IPS DF 6.9 (cell line): ENCODE data around the gene HMBS.
A peak's percentile ranks its signal among the peaks of the same experiment; 100 is the strongest.
"Not testable (repeated sequence)": the region's sequence is repeated elsewhere in the genome, so short reads cannot be mapped to it uniquely, and the experiment has no call there.

Experiments used
- DNase-seq: peaks from one replicate; pipeline ENCODE4 v3.0.0-alpha.2; 2013; ENCODE audit warnings: low read depth, low spot score
- H3K27ac ChIP-seq: one replicate; pipeline ENCODE4 v1.5.1; 2013; ENCODE audit warnings: low read length, control low read depth
- H3K27me3 ChIP-seq: 2 replicates; pipeline ENCODE4 v1.6.1; 2013; ENCODE audit warnings: mild to moderate bottlenecking, low read length; ENCODE audit not compliant: control insufficient read depth, insufficient read depth
- H3K36me3 ChIP-seq: 2 replicates; pipeline ENCODE4 v1.6.1; 2013; ENCODE audit warnings: low read length; ENCODE audit not compliant: control insufficient read depth, insufficient read depth
- H3K4me1 ChIP-seq: 2 replicates; pipeline ENCODE4 v1.6.1; 2013; ENCODE audit warnings: low read length; ENCODE audit not compliant: control insufficient read depth, insufficient read depth
- H3K4me3 ChIP-seq: 2 replicates; pipeline ENCODE4 v1.5.1; 2013; ENCODE audit warnings: mild to moderate bottlenecking, low read length
- H3K9me3 ChIP-seq: 2 replicates; pipeline ENCODE4 v1.6.1; 2013; ENCODE audit warnings: low read length, inconsistent platforms; ENCODE audit not compliant: control insufficient read depth, insufficient read depth
- WGBS: extraction: QIAGEN DNeasy Blood & Tissue Kit; methylation state at CpG from one replicate; pipeline ENCODE4 v1.1.7; 2013; ENCODE audit warnings: mixed read lengths, missing lambda C conversion rate; ENCODE audit not compliant: insufficient read length, insufficient coverage; 5-methylcytosine and 5-hydroxymethylcytosine counted together

Gene HMBS

DNA sequence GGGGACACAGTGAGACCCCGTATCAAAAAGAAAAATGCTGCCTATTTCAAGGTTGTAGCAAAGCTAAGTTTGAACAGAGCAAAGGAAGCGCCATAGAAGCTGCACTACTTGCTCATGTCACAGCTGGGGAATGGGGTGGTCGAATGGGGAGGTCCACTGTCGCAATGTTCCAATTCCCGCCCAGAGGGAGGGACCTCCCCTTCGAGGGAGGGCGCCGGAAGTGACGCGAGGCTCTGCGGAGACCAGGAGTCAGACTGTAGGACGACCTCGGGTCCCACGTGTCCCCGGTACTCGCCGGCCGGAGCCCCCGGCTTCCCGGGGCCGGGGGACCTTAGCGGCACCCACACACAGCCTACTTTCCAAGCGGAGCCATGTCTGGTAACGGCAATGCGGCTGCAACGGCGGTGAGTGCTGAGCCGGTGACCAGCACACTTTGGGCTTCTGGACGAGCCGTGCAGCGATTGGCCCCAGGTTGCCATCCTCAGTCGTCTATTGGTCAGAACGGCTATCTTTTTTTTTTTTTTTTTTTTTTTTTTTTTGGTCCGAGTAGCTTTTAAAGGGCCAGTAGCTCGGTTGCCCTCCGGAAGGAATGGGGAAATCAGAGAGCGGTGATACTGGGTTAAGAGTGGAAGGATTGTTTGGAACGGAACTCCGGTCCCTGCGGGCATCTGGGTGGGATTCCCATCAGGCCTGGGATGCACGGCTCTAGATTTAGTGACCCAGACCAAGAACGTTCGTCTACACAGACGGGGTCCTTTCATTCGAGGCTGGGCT is at the start of gene HMBS:
Gene HMBS (plus strand): TSS at position 219 of the 774 bp plus-strand sequence. CDS start 153 bp downstream, at position 372.
- Histone ChIP-seq H3K9me3 (no peaks in the 10 kb centered on the region), H3K4me1 (no peaks in the 10 kb centered on the region), H3K27me3 (no peaks in the 10 kb centered on the region), H3K4me3 (peak within 1 kb of the TSS; percentile 90), H3K27ac (no peak within 1 kb of the TSS), H3K36me3 (peaks cover 12% of the 10 kb centered on the region; the same call in 1 of the 2 replicates)
- peak; percentile 91 for DNase-seq
- no CpG with 5 or more reads among the region's 45 CpGs for WGBS

DNA sequence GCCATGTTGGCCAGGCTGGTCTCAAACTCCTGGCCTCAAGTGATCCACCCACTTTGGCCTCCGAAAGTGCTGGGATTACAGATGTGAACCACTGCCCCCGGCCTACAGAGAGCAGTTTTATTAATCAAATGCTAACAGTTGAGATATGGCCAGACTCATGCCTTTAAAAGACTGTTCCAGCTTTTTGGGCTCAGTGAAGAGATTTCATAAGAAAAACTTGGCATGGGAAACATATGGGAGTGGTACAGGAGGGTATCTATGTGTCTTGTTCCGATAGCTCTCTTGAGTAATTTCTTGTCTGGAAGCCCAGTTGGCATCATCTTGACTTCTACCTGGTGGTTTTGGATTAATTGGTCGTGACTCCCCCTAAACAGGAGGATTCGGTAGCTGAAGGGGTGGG is 45.8 kb upstream of the HMBS start:
- no CpG with 5 or more reads among the region's 5 CpGs for WGBS
- Histone ChIP-seq H3K36me3 (no peaks in the 10 kb centered on the region), H3K4me1 (no peaks in the 10 kb centered on the region), H3K4me3 (no peak overlapping the region), H3K27me3 (no peaks in the 10 kb centered on the region), H3K27ac (no peak overlapping the region), H3K9me3 (no peaks in the 10 kb centered on the region)
- no peak for DNase-seq

DNA sequence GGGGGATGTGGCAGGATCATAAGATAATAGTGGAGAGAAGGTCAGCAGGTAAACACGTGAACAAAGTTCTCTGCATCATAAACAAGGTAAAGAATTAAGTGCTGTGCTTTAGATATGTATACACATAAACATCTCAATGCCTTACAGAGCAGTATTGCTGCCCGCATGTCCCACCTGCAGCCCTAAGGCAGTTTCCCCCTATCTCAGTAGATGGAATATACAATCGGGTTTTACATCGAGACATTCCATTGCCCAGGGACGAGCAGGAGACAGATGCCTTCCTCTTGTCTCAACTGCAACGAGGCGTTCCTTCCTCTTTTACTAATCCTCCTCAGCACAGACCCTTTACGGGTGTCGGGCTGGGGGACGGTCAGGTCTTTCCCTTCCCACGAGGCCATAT is 45.2 kb upstream of the HMBS start:
- WGBS, result no CpG with 5 or more reads among the region's 11 CpGs
- not testable (repeated sequence) for H3K4me3 ChIP-seq, DNase-seq, H3K36me3 ChIP-seq, H3K4me1 ChIP-seq, H3K27me3 ChIP-seq, H3K9me3 ChIP-seq, H3K27ac ChIP-seq

DNA sequence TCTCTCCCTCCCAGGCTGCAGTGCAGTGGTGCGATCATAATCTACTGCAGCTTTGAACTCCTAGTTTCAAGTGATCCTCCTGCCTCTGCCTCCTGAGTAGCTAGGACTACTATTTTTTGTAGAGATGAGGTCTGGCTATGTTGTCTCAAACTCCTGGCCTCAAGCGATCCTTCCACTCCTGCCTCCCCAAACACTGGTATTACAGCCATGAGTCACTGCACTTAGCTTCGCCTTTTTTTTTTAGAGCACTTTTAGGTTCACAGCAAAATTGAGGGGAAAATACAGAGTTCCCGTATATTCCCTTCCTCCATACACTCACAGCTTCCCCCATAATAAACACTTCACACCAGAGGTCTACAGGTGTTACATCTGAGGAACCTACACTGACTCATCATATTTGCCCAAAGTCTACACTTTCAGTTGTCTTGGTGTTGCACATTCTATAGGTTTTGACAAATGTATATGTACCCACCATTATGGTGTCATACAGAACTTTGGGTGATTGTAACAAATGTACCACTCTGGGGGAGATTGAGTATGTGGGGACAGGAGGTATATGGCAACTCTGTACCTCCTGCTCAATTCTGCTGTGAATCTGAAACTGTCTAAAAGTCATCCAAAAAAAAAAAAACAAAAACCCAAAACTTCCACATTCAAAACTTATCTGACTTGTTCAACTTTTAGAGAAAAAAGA is 42.7 kb upstream of the HMBS start:
- DNase-seq, result no peak
- peaks cover 12% of the 10 kb centered on the region; the same call in 1 of the 2 replicates for H3K36me3 ChIP-seq
- H3K4me3 ChIP-seq, result no peak overlapping the region
- H3K27ac ChIP-seq, result no peak overlapping the region
- WGBS, result no CpG with 5 or more reads among the region's 4 CpGs
- no peaks in the 10 kb centered on the region for H3K9me3 ChIP-seq
- H3K27me3 ChIP-seq, result no peaks in the 10 kb centered on the region
- H3K4me1 ChIP-seq, result no peaks in the 10 kb centered on the region

DNA sequence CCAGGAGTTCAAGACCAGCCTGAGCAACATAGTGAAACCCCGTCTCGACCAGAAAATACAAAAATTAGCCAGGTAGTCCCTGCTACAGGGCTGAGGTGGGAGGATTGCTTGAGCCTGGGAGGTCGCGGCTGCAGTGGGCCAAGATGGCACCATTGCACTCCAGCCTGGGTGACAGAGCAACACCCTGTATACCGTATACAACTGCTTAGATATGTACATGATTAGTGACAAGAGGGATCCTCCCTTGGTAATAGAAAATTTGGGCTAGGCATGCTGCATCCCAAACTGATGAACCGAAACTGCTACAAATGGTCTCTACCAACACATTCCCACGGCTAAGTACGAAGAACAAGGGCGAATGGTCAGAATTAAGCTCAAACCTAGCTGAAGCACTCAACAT is 41.8 kb upstream of the HMBS start:
- no CpG with 5 or more reads among the region's 9 CpGs for WGBS
- DNase-seq, result no peak

DNA sequence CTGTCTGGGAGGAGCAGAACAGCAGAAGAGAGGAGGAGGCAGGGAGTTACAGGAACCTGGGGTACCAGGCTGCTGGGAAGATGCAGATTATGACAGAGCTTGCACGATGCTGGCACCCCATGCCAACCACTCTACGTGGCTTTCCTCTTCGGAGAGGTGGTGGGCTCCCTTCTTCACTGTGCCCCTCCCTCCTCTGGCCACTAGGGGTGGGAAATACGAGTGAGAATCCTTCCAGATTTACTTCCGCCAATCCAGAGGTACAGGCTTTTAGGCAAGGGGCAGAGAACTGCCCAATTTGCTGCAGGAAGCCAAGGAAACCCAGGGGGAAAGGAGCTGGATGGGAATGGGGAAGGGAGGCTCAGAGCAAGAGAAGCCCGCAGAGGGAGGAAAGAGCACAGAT is 40.0 kb upstream of the HMBS start:
- Histone ChIP-seq H3K4me3 (no peak overlapping the region), H3K27me3 (no peaks in the 10 kb centered on the region), H3K4me1 (no peaks in the 10 kb centered on the region), H3K9me3 (no peaks in the 10 kb centered on the region), H3K27ac (no peak overlapping the region), H3K36me3 (peaks cover 37% of the 10 kb centered on the region)
- no peak for DNase-seq
- WGBS, result no CpG with 5 or more reads among the region's 6 CpGs

More for the DNA sequence above, 41.8 kb upstream of the HMBS start:
- H3K36me3 ChIP-seq, result peaks cover 20% of the 10 kb centered on the region
- no peaks in the 10 kb centered on the region for H3K27me3 ChIP-seq
- no peak overlapping the region for H3K4me3 ChIP-seq
- H3K9me3 ChIP-seq, result no peaks in the 10 kb centered on the region
- H3K27ac ChIP-seq, result no peak overlapping the region
- no peaks in the 10 kb centered on the region for H3K4me1 ChIP-seq

DNA sequence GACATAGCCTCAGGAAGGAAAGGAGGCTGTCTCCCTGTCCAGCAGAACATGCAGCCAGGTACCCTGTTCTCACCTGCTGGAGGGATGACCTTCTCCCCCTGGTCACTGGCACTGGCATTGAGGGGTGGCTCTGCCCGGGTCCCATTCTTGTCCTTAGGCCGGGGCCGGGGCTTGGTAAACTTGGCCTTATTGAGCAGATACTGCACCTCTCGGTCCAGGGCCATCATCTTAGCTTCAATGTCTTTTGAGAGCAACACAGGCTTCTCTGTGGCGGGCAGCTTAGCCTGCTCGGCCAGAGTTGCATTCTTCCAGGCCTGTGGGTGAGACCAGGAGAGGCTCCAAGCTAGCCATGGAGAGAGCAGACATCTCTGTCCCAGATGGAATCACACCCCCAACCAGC is 38.2 kb upstream of the HMBS start:
- DNase-seq, result no peak
- H3K4me3 ChIP-seq, result no peak overlapping the region
- no peak overlapping the region for H3K27ac ChIP-seq
- H3K9me3 ChIP-seq, result no peaks in the 10 kb centered on the region
- H3K36me3 ChIP-seq, result peaks cover 45% of the 10 kb centered on the region
- no peaks in the 10 kb centered on the region for H3K27me3 ChIP-seq
- no CpG with 5 or more reads among the region's 6 CpGs for WGBS
- no peaks in the 10 kb centered on the region for H3K4me1 ChIP-seq

DNA sequence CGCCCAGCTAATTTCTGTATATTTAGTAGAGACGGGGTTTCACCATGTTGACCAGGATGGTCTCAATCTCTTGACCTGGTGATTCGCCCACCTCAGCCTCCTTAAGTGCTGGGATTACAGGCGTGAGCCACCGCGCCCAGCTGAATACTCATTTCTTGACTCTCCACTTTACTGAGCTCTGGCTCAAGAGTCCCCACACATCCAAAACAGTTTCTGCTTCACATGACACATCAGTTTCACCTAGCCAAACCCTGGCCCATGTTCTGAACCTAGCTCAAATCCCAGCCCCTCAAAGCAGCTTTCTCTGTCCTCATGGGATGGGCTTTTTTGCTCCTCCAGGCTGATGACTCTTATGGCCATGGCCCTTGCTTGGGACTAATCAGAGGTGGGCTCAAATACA is 37.5 kb upstream of the HMBS start:
- Histone ChIP-seq H3K4me1 (no peaks in the 10 kb centered on the region), H3K27me3 (no peaks in the 10 kb centered on the region), H3K4me3 (no peak overlapping the region), H3K27ac (no peak overlapping the region), H3K9me3 (no peaks in the 10 kb centered on the region), H3K36me3 (peaks cover 53% of the 10 kb centered on the region)
- DNase-seq, result no peak
- no CpG with 5 or more reads among the region's 6 CpGs for WGBS

DNA sequence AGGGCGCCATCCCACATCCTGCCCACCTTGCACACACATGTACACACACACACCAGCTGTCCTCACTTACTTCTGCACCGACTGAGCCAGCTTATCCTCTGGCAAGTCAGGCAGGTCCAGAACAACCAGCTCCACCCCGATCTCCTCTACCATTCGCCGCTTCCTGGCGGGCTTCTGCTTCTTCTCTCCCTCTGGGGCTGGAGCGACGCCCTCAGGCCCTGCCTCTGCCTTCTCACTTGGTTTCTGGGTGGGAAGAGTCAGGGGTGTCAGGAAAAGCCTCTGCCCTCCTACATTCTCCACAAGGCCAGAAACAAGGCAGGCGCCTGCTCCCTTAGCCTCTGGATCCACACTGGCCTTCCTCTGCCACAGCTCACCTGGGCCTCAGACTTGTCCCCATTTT is 36.0 kb upstream of the HMBS start:
- Histone ChIP-seq H3K4me1 (no peaks in the 10 kb centered on the region), H3K4me3 (no peak overlapping the region), H3K36me3 (peaks cover 66% of the 10 kb centered on the region), H3K9me3 (no peaks in the 10 kb centered on the region), H3K27ac (no peak overlapping the region), H3K27me3 (no peaks in the 10 kb centered on the region)
- no CpG with 5 or more reads among the region's 9 CpGs for WGBS
- DNase-seq, result no peak

DNA sequence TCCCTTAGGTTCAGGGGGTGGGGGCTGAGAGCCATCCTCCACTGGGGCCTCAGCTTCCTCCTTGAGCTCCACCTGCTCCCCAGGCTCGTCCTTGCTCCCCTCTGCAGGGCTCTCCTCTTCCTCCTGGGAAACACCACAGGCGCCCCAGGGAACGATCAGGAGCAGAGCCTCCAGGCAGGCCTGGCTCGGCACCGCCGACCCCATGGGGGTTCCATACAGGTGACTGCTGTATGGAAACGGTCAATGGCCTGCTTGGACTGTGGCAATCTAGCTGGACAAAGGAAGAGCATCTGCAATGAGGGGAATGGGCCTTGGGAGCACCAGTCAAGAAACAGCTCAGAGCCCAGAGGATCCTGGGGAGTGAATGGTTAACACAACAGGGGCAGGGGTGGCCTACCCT is 35.6 kb upstream of the HMBS start:
- Histone ChIP-seq H3K4me3 (no peak overlapping the region), H3K27ac (no peak overlapping the region), H3K36me3 (peaks cover 70% of the 10 kb centered on the region), H3K27me3 (no peaks in the 10 kb centered on the region), H3K9me3 (no peaks in the 10 kb centered on the region), H3K4me1 (no peaks in the 10 kb centered on the region)
- no CpG with 5 or more reads among the region's 7 CpGs for WGBS
- no peak for DNase-seq
